Umbilical cord (tissue), 2 donors: ENCODE results near the gene LDLRAD3. TPM values are rescaled to one million over a fixed set of nuclear protein-coding genes. Genes with fewer than 3 reads are reported as not detected.

ENCODE experiments used
- DNase-seq: peaks from one replicate; pipeline ENCODE4 v3.0.0-alpha.2; 2015; ENCODE audit warnings: low spot score
- total RNA-seq: library from RNA; depleted of rRNA; stranded (reverse); fragments of >200 nt; gene quantifications from one replicate; pipeline ENCODE4 v1.2.3, GENCODE V29; 2014; ENCODE audit warnings: low replicate concordance; ENCODE audit not compliant: insufficient read depth

LDLRAD3 gene
- total RNA-seq, 1 donor from 2014 or later, result 28.9 TPM

GRCh38 chr11:36201411-36201810 is 257.5 kb downstream of the LDLRAD3 start:
- DNase-seq, result no peak

GRCh38 chr11:36205536-36205935 is 261.7 kb downstream of the LDLRAD3 start:
- no peak for DNase-seq

- DNase-seq, result no peak
Observed at GRCh38 chr11:36210529-36210928, 266.7 kb downstream of the LDLRAD3 start.

GRCh38 chr11:36211761-36212430 is 268.0 kb downstream of the LDLRAD3 start:
- DNase-seq, result no peak

GRCh38 chr11:36212564-36213392 is 268.9 kb downstream of the LDLRAD3 start:
- no peak for DNase-seq

- DNase-seq, result no peak
Observed at GRCh38 chr11:36213393-36213840, 269.6 kb downstream of the LDLRAD3 start.

GRCh38 chr11:36214480-36214879 is 270.6 kb downstream of the LDLRAD3 start:
- DNase-seq, result no peak

GRCh38 chr11:36214976-36215692 is 271.3 kb downstream of the LDLRAD3 start:
- DNase-seq, result no peak

- DNase-seq, result peak; percentile 60
Observed at GRCh38 chr11:36215693-36216060, 271.8 kb downstream of the LDLRAD3 start.

GRCh38 chr11:36216061-36216615 is 272.3 kb downstream of the LDLRAD3 start:
- no peak for DNase-seq

GRCh38 chr11:36218283-36218921 is 274.5 kb downstream of the LDLRAD3 start:
- no peak for DNase-seq

- DNase-seq, result no peak
Observed at GRCh38 chr11:36219996-36220395, 276.1 kb downstream of the LDLRAD3 start.

GRCh38 chr11:36222831-36223635 is 279.2 kb downstream of the LDLRAD3 start:
- peak; percentile 64 for DNase-seq

GRCh38 chr11:36224209-36224882 is 280.5 kb downstream of the LDLRAD3 start:
- no peak for DNase-seq

GRCh38 chr11:36227044-36227443 is 283.2 kb downstream of the LDLRAD3 start:
- no peak for DNase-seq

- DNase-seq, result no peak
Observed at GRCh38 chr11:36228689-36229088, 284.8 kb downstream of the LDLRAD3 start.

GRCh38 chr11:36229091-36229705 is 285.3 kb downstream of the LDLRAD3 start:
- DNase-seq, result no peak

GRCh38 chr11:36230779-36231699 is 287.2 kb downstream of the LDLRAD3 start:
- peak; percentile 93 for DNase-seq
